Erythroblast (primary cell): ENCODE measurements around the gene MTHFD1L.

Experiments
- GATA1 ChIP-seq: IDR thresholded peaks from 2 replicates; pipeline ENCODE4 v1.6.1; 2011; ENCODE audit warnings: low read depth, mild to moderate bottlenecking, control low read depth, low read length, moderate library complexity
- POLR2A ChIP-seq: IDR thresholded peaks from 2 replicates; pipeline ENCODE4 v1.6.1; 2011; ENCODE audit warnings: mild to moderate bottlenecking, low read length

DNA sequence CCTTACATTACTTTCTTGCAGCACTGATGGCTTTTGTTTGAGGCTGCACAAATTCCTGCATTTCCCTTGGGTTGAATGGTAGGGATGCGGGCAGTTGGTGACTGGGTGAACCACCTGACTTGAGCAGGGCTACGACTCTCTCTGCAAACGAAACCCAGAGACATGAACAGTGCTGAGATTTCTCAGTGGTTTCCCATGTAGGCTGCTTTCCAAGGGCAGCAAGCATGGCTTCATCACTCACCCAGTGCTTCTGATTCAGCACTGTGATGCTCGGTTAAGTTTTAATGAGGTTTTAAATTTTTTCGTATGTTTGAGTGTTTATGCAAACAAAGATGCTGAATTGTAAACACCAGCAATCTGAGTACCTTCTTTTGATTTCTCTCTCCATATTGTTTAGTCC is 127.2 kb downstream of the MTHFD1L start:
- TF ChIP-seq POLR2A (no peak), GATA1 (no peak)
